IMR-90 (cell line): ENCODE data around the gene HTR2B. TPM values are rescaled to one million over a fixed set of nuclear protein-coding genes. Genes with fewer than 3 reads are reported as not detected.

Source experiments
- ATAC-seq: fragments of 200-7000 bp; cut with Tn5 transposase; 2 replicates; pipeline ENCODE4 v1.9.1; 2020; ENCODE audit warnings: low read depth, mild to moderate bottlenecking, moderate library complexity
- BruUV-seq: library from RNA; stranded (reverse); fragments of 400-500 nt; replicated peaks from 2 replicates; lab custom pipeline; 2021; lab: Mats Ljungman, UMichigan
- CTCF ChIA-PET: fragments of 300-600 bp; formaldehyde crosslinking; extraction: SDS; loops from one replicate; lab custom pipeline; 2021; ENCODE audit warnings: antibody characterized with exemption; lab: Yijun Ruan, JAX
- POLR2A ChIA-PET: fragments of 300-600 bp; sonication (Branson Sonifier 250); formaldehyde crosslinking; loops from one replicate; lab custom pipeline; 2022; ENCODE audit warnings: antibody characterized with exemption; ENCODE audit not compliant: unreplicated experiment; lab: Charles Lee
- DNase-seq: peaks from one replicate; pipeline ENCODE4 v3.0.0; 2013
- H2AFZ ChIP-seq: replicated peaks from 2 replicates; pipeline ENCODE3; 2013; ENCODE audit warnings: low read length, mild to moderate bottlenecking; ENCODE audit not compliant: poor library complexity
- H2AK5ac ChIP-seq: 2 replicates; pipeline ENCODE4 v1.6.1; 2013; ENCODE audit warnings: low read depth, low read length, inconsistent platforms
- H2AK9ac ChIP-seq: replicated peaks from 2 replicates; pipeline ENCODE3; 2013; ENCODE audit warnings: mild to moderate bottlenecking, low read depth, low read length, moderate library complexity; ENCODE audit not compliant: poor library complexity
- H2BK120ac ChIP-seq: 2 replicates; pipeline ENCODE4 v1.6.1; 2013; ENCODE audit warnings: low read depth, low read length, inconsistent platforms
- H2BK15ac ChIP-seq: 3 replicates; pipeline ENCODE4 v1.6.1; 2013; ENCODE audit warnings: low read depth, low read length, inconsistent platforms
- H2BK20ac ChIP-seq: 2 replicates; pipeline ENCODE4 v1.6.1; 2013; ENCODE audit warnings: low read depth, mild to moderate bottlenecking, inconsistent platforms, low read length, moderate library complexity
- H2BK5ac ChIP-seq: 2 replicates; pipeline ENCODE4 v1.6.1; 2013; ENCODE audit warnings: mild to moderate bottlenecking, low read depth, low read length, inconsistent platforms; ENCODE audit not compliant: poor library complexity, severe bottlenecking
- H3K14ac ChIP-seq: replicated peaks from 2 replicates; pipeline ENCODE4 v1.6.1; 2013; ENCODE audit warnings: low read depth, low read length, inconsistent platforms
- H3K18ac ChIP-seq: 2 replicates; pipeline ENCODE4 v1.6.1; 2013; ENCODE audit warnings: low read depth, low read length, control low read depth
- H3K23ac ChIP-seq: 2 replicates; pipeline ENCODE4 v1.6.1; 2013; ENCODE audit warnings: low read depth, low read length, inconsistent platforms
- H3K27ac ChIP-seq: 2 replicates; pipeline ENCODE4 v1.5.1; 2013; ENCODE audit warnings: mild to moderate bottlenecking, control low read depth, low read length; ENCODE audit not compliant: insufficient read depth
- H3K27me3 ChIP-seq: 2 replicates; pipeline ENCODE4 v1.6.1; 2013; ENCODE audit warnings: low read length; ENCODE audit not compliant: control insufficient read depth, insufficient read depth
- H3K36me3 ChIP-seq: 2 replicates; pipeline ENCODE4 v1.6.1; 2013; ENCODE audit warnings: low read length, mixed read lengths; ENCODE audit not compliant: control insufficient read depth, insufficient read depth
- H3K4ac ChIP-seq: 2 replicates; pipeline ENCODE4 v1.6.1; 2013; ENCODE audit warnings: low read depth, low read length, inconsistent platforms
- H3K4me1 ChIP-seq: 2 replicates; pipeline ENCODE4 v1.6.1; 2013; ENCODE audit warnings: low read length, mixed read lengths; ENCODE audit not compliant: control insufficient read depth, insufficient read depth
- H3K4me2 ChIP-seq: 2 replicates; pipeline ENCODE4 v1.6.1; 2013; ENCODE audit warnings: low read depth, mild to moderate bottlenecking, control low read depth, low read length, moderate library complexity
- H3K4me3 ChIP-seq: 2 replicates; pipeline ENCODE4 v1.5.1; 2013; ENCODE audit warnings: low read depth, mild to moderate bottlenecking, control low read depth, low read length, moderate library complexity; ENCODE audit not compliant: insufficient read depth
- H3K56ac ChIP-seq: 2 replicates; pipeline ENCODE4 v1.6.1; 2013; ENCODE audit warnings: low read length, inconsistent platforms; ENCODE audit not compliant: insufficient read depth; ENCODE audit errors: extremely low read depth
- H3K79me1 ChIP-seq, 2 experiments: 2 replicates each; pipeline ENCODE4 v1.6.1; 2013; ENCODE audit warnings: low read length in 2 of 2, inconsistent platforms in 1 of 2, low read depth in 1 of 2
- H3K9ac ChIP-seq: 2 replicates; pipeline ENCODE4 v1.6.1; 2013; ENCODE audit warnings: low read depth, low read length, control low read depth
- H3K9me1 ChIP-seq: 2 replicates; pipeline ENCODE4 v1.6.1; 2013; ENCODE audit warnings: low read length, inconsistent platforms; ENCODE audit not compliant: insufficient read depth
- H3K9me3 ChIP-seq: 2 replicates; pipeline ENCODE4 v1.6.1; 2013; ENCODE audit warnings: low read length; ENCODE audit not compliant: control insufficient read depth, insufficient read depth
- H4K20me1 ChIP-seq: 2 replicates; pipeline ENCODE4 v1.6.1; 2013; ENCODE audit warnings: low read length, inconsistent platforms; ENCODE audit not compliant: insufficient read depth
- H4K5ac ChIP-seq: 2 replicates; pipeline ENCODE4 v1.6.1; 2013; ENCODE audit warnings: mild to moderate bottlenecking, low read depth, low read length, control low read depth
- H4K8ac ChIP-seq, 2 experiments: 2 replicates each; pipeline ENCODE4 v1.6.1; 2013; ENCODE audit warnings: low read depth in 2 of 2, low read length in 2 of 2, control low read depth in 1 of 2, inconsistent platforms in 1 of 2
- H4K91ac ChIP-seq: 2 replicates; pipeline ENCODE4 v1.6.1; 2013; ENCODE audit warnings: low read depth, low read length, inconsistent platforms; ENCODE audit not compliant: insufficient read depth
- BHLHE40 ChIP-seq: fragments of 150-350 bp; IDR thresholded peaks from 2 replicates; pipeline ENCODE4 v1.6.1; 2016; ENCODE audit warnings: mild to moderate bottlenecking, low read depth, low read length
- CEBPB ChIP-seq: IDR thresholded peaks from 2 replicates; pipeline ENCODE4 v1.6.1; 2012; ENCODE audit warnings: low read depth, low read length, improper control_type of control experiment
- CHD1 ChIP-seq: IDR thresholded peaks from 2 replicates; pipeline ENCODE4 v1.6.1; 2012; ENCODE audit warnings: low read depth, low read length, improper control_type of control experiment
- CTCF ChIP-seq: conservative IDR thresholded peaks from 2 replicates; pipeline ENCODE4 v1.5.1; 2012; ENCODE audit warnings: mild to moderate bottlenecking, low read depth, low read length, improper control_type of control experiment
- FOS ChIP-seq: fragments of 150-350 bp; IDR thresholded peaks from 2 replicates; pipeline ENCODE4 v1.6.1; 2016; ENCODE audit warnings: low read depth, low read length
- MAFK ChIP-seq: IDR thresholded peaks from 2 replicates; pipeline ENCODE4 v1.6.1; 2012; ENCODE audit warnings: low read depth, low read length, improper control_type of control experiment
- MAZ ChIP-seq: IDR thresholded peaks from 2 replicates; pipeline ENCODE4 v1.6.1; 2012; ENCODE audit warnings: low read depth, mild to moderate bottlenecking, low read length, improper control_type of control experiment, moderate library complexity, borderline replicate concordance
- MXI1 ChIP-seq: IDR thresholded peaks from 2 replicates; pipeline ENCODE4 v1.6.1; 2012; ENCODE audit warnings: low read depth, mild to moderate bottlenecking, low read length, moderate library complexity, borderline replicate concordance
- NFE2L2 ChIP-seq: fragments of 150-350 bp; IDR thresholded peaks from 2 replicates; pipeline ENCODE4 v1.6.1; 2016; ENCODE audit warnings: low read depth, mild to moderate bottlenecking, low read length
- POLR2A ChIP-seq: IDR thresholded peaks from 2 replicates; pipeline ENCODE4 v1.6.1; 2012; ENCODE audit warnings: mild to moderate bottlenecking, low read depth, low read length
- RAD21 ChIP-seq: IDR thresholded peaks from 2 replicates; pipeline ENCODE4 v1.6.1; 2012; ENCODE audit warnings: low read length, improper control_type of control experiment
- RCOR1 ChIP-seq: IDR thresholded peaks from 2 replicates; pipeline ENCODE4 v1.6.1; 2012; ENCODE audit warnings: mild to moderate bottlenecking, low read length, improper control_type of control experiment; ENCODE audit not compliant: insufficient replicate concordance
- RFX5 ChIP-seq: IDR thresholded peaks from 2 replicates; pipeline ENCODE4 v1.8.0; 2012; ENCODE audit warnings: low read depth, mild to moderate bottlenecking, low read length, moderate library complexity
- SMC3 ChIP-seq: fragments of 150-350 bp; IDR thresholded peaks from 2 replicates; pipeline ENCODE4 v1.6.1; 2016; ENCODE audit warnings: low read depth, mild to moderate bottlenecking, antibody characterized with exemption, low read length, moderate library complexity
- WGBS, 2 experiments: methylation state at CpG; one replicate each; pipeline versions ENCODE4 v1.1.5 to v1.1.7; 2013; ENCODE audit warnings: missing lambda C conversion rate in 2 of 2; ENCODE audit not compliant: insufficient read length in 1 of 2; ENCODE audit errors: extremely low coverage in 2 of 2; 5-methylcytosine and 5-hydroxymethylcytosine counted together
- dilution Hi-C: fragments of 300-500 bp; cut with HindIII; formaldehyde crosslinking; loops from one replicate; pipeline ENCODE4 v1.14.3; 2018; ENCODE audit warnings: low sequenced_read_pairs; ENCODE audit not compliant: unreplicated experiment
- in situ Hi-C: fragments of 300-500 bp; cut with MboI; formaldehyde crosslinking; loops from 3 replicates; pipeline ENCODE4 v1.14.3; 2019; ENCODE audit warnings: low sequenced_read_pairs, inconsistent platforms, mixed read lengths
- intact Hi-C: fragments of 100-400 bp; cut with micrococcal nuclease; formaldehyde crosslinking; loops from 2 replicates; pipeline ENCODE4 v1.10.0; 2022
- polyA plus RNA-seq, 3 experiments: library from polyadenylated mRNA; depleted of rRNA; stranded (reverse); fragments of >200 nt; gene quantifications; 2 replicates each; pipeline ENCODE4 v1.2.3, GENCODE V29; 2012; ENCODE audit warnings: low replicate concordance in 1 of 3
- total RNA-seq: library from RNA; depleted of rRNA; stranded (reverse); fragments of >200 nt; gene quantifications from 2 replicates; pipeline ENCODE4 v1.2.3, GENCODE V29; 2012
- TF ChIP-seq, protein P1 (sequence below): fragments of 150-350 bp; IDR thresholded peaks from 2 replicates; pipeline ENCODE4 v1.6.1; 2016; ENCODE audit warnings: low read depth, mild to moderate bottlenecking, low read length, moderate library complexity, borderline replicate concordance
- TF ChIP-seq, protein P2 (sequence below): fragments of 150-350 bp; IDR thresholded peaks from 2 replicates; pipeline ENCODE4 v1.6.1; 2017; ENCODE audit warnings: mild to moderate bottlenecking, antibody characterized with exemption, low read length, low read depth

HTR2B gene
- total and polyA plus RNA-seq, 2 of the 4 experiments (the other 2 are of a cell fraction) = 0.26 to 0.72 TPM

GRCh38 chr2:231127936-231128335 is 3.1 kb upstream of the HTR2B start:
- no peak overlapping the region for H3K14ac ChIP-seq
- ATAC-seq (no peak), DNase-seq (no peak)
- in situ Hi-C loops = no loop called here
- H3K9me3 ChIP-seq = no peaks in the 10 kb centered on the region
- no peak overlapping the region for H4K5ac ChIP-seq
- dilution Hi-C loops = no loop called here
- no peak overlapping the region for H4K91ac ChIP-seq
- no peak overlapping the region for H3K23ac ChIP-seq
- peaks cover 4% of the 10 kb centered on the region for H3K9me1 ChIP-seq
- H2BK20ac ChIP-seq = no peak overlapping the region
- no peak overlapping the region for H2AK9ac ChIP-seq
- no peak overlapping the region for H3K4me3 ChIP-seq
- H3K18ac ChIP-seq = no peak overlapping the region; the same call in 1 of the 2 replicates
- H3K79me1 ChIP-seq = peaks cover 12 to 49% of the 10 kb centered on the region in 2 experiments; a peak in 3 of 4 replicates
- H3K4ac ChIP-seq = no peak overlapping the region
- no peak overlapping the region for H3K56ac ChIP-seq
- TF ChIP-seq NFE2L2 (no peak), POLR2A (no peak), MXI1 (no peak), CHD1 (no peak), FOS (no peak), MAZ (no peak), SMC3 (no peak), RCOR1 (no peak), BHLHE40 (no peak), MAFK (no peak), CTCF (no peak), RAD21 (no peak), RFX5 (no peak), CEBPB (no peak)
- TF ChIP-seq, protein P1, sequence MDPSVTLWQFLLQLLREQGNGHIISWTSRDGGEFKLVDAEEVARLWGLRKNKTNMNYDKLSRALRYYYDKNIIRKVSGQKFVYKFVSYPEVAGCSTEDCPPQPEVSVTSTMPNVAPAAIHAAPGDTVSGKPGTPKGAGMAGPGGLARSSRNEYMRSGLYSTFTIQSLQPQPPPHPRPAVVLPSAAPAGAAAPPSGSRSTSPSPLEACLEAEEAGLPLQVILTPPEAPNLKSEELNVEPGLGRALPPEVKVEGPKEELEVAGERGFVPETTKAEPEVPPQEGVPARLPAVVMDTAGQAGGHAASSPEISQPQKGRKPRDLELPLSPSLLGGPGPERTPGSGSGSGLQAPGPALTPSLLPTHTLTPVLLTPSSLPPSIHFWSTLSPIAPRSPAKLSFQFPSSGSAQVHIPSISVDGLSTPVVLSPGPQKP = no peak
- TF ChIP-seq, protein P2, sequence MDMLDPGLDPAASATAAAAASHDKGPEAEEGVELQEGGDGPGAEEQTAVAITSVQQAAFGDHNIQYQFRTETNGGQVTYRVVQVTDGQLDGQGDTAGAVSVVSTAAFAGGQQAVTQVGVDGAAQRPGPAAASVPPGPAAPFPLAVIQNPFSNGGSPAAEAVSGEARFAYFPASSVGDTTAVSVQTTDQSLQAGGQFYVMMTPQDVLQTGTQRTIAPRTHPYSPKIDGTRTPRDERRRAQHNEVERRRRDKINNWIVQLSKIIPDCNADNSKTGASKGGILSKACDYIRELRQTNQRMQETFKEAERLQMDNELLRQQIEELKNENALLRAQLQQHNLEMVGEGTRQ = no peak
- WGBS, 2 experiments = no CpG with 5 or more reads among the region's 1 CpG
- H2BK15ac ChIP-seq = no peak overlapping the region
- H3K4me2 ChIP-seq = no peak overlapping the region
- no peaks in the 10 kb centered on the region for H3K36me3 ChIP-seq
- H3K27ac ChIP-seq = no peak overlapping the region; the same call in 1 of the 2 replicates
- H3K27me3 ChIP-seq = no peaks in the 10 kb centered on the region
- ChIA-PET CTCF (no interaction called here), POLR2A (no interaction called here)
- no peak overlapping the region for H2AK5ac ChIP-seq
- peaks cover 20% of the 10 kb centered on the region for H3K4me1 ChIP-seq
- no peaks in the 10 kb centered on the region for H4K20me1 ChIP-seq
- intact Hi-C loops = no loop called here
- H3K9ac ChIP-seq = no peak overlapping the region
- no peak overlapping the region; the same call in 1 of the 2 replicates for H2BK120ac ChIP-seq
- H4K8ac ChIP-seq = peak overlapping the region in 1 of 2 experiments; percentile 84; a peak in 1 of 4 replicates
- BruUV-seq = no TSS peak
- H2AFZ ChIP-seq = no peak overlapping the region
- H2BK5ac ChIP-seq = peak overlapping the region; percentile 9
